SK-N-MC (cell line): ENCODE results near the gene CCR6.

Experiments
- EZH2 ChIP-seq: fragments of 200-600 bp; sonication (generic); IDR thresholded peaks from one replicate; pipeline ENCODE4 v1.6.1; 2017; ENCODE audit warnings: antibody characterized with exemption
- FOXP2 ChIP-seq: optimal IDR thresholded peaks from 2 replicates; pipeline ENCODE3; 2011; ENCODE audit warnings: mild to moderate bottlenecking, moderate library complexity; ENCODE audit not compliant: insufficient read depth; ENCODE audit errors: extremely low read length, control extremely low read depth

GRCh38 chr6:167134448-167135328, 11.8 kb downstream of the CCR6 start:
- TF ChIP-seq EZH2: no peak
- TF ChIP-seq FOXP2: no peak
